Gastrocnemius medialis (tissue), 4 donors: Measurements from ENCODE around the gene REPS2. TPM values are rescaled to one million over a fixed set of nuclear protein-coding genes. Genes with fewer than 3 reads are reported as not detected.

Experiments
- ATAC-seq, 2 donors: fragments of 150-250 bp; one replicate each; pipeline ENCODE4 v1.9.1; 2016
- DNase-seq, 2 donors: peaks; one replicate each; pipeline ENCODE4 v3.0.0-alpha.2; 2019
- H3K27ac ChIP-seq, 4 donors: fragments of 200-600 bp; sonication (generic); 1 replicate in 1 of 4; 2 replicates in 3 of 4; pipeline ENCODE4 v1.5.1; 2016 to 2018; ENCODE audit warnings: mild to moderate bottlenecking in 2 of 4, moderate library complexity in 1 of 4
- H3K27me3 ChIP-seq, 3 donors: fragments of 200-600 bp; sonication (generic) in 2 of 3; 1 replicate in 1 of 3; 2 replicates in 2 of 3; pipeline versions ENCODE4 v1.5.1 to v1.6.0; 2016 to 2019; ENCODE audit warnings: mild to moderate bottlenecking in 1 of 3, moderate library complexity in 1 of 3
- H3K36me3 ChIP-seq, 2 donors: fragments of 200-600 bp; sonication (generic) in 1 of 2; one replicate each; pipeline ENCODE4 v1.5.1; 2017 to 2018
- H3K4me1 ChIP-seq, 2 donors: fragments of 200-600 bp; sonication (generic) in 1 of 2; one replicate each; pipeline ENCODE4 v1.5.1; 2016 to 2017; ENCODE audit warnings: mild to moderate bottlenecking in 2 of 2
- H3K4me3 ChIP-seq, 4 donors: fragments of 200-600 bp; sonication (generic) in 3 of 4; 1 replicate in 1 of 4; 2 replicates in 3 of 4; pipeline ENCODE4 v1.5.1; 2016 to 2019; ENCODE audit warnings: mild to moderate bottlenecking in 2 of 4
- H3K9me3 ChIP-seq, 3 donors: fragments of 200-600 bp; sonication (generic) in 2 of 3; 1 replicate in 1 of 3; 2 replicates in 2 of 3; pipeline ENCODE4 v1.5.1; 2016 to 2019
- CTCF ChIP-seq, 5 experiments: fragments of 450-650 bp in 3 of 5; fragments of 200-600 bp in 2 of 5; sonication (generic) in 2 of 5; IDR thresholded peaks in 4 of 5; conservative IDR thresholded peaks in 1 of 5; 1 replicate in 4 of 5; 2 replicates in 1 of 5; pipeline ENCODE4 v1.5.1; 2016 to 2019; ENCODE audit warnings: antibody characterized with exemption in 5 of 5, mild to moderate bottlenecking in 3 of 5, moderate library complexity in 3 of 5
- POLR2A ChIP-seq, 2 donors: fragments of 450-650 bp; IDR thresholded peaks; one replicate each; pipeline ENCODE4 v1.6.1; 2017; ENCODE audit warnings: antibody characterized with exemption in 2 of 2, mild to moderate bottlenecking in 2 of 2, moderate library complexity in 2 of 2
- in situ Hi-C, 4 donors: fragments of 200-750 bp; cut with MboI; loops; one replicate each; pipeline versions ENCODE4 v1.15.0 to v1.8.0; 2017; ENCODE audit warnings: low sequenced_read_pairs in 4 of 4
- intact Hi-C: fragments of 100-400 bp; cut with DNase I; formaldehyde crosslinking; loops from one replicate; pipeline ENCODE4 v1.15.1; 2023; ENCODE audit warnings: low total_unique reads
- total RNA-seq, 4 donors: library from RNA; depleted of rRNA; stranded (reverse); fragments of >200 nt; gene quantifications; one replicate each; pipeline versions ENCODE4 v1.1.0 to v1.2.3, GENCODE V29; 2016

The REPS2 gene
- total RNA-seq, 4 donors from 2014 or later, result 1.8 to 8.8 (median 3.2) TPM

- ATAC-seq (no peak), DNase-seq (no peak)
- TF ChIP-seq POLR2A (IDR thresholded peaks at IDR 0.05) (no peak), CTCF (IDR thresholded peaks at IDR 0.05 in 4 of 5, conservative IDR thresholded peaks at IDR 0.05 in 1 of 5) (no peak)
- Histone ChIP-seq H3K36me3 (no peaks in the 10 kb centered on the region), H3K9me3 (no peaks in the 10 kb centered on the region), H3K27ac (no peak overlapping the region), H3K4me1 (no peaks in the 10 kb centered on the region), H3K27me3 (no peaks in the 10 kb centered on the region), H3K4me3 (no peak overlapping the region)
- intact Hi-C loops (no loop called here), in situ Hi-C loops (no loop called here)
Observed at GRCh38 chrX:16977771-16978170, 31.3 kb downstream of the REPS2 start.

- Histone ChIP-seq H3K27ac (no peak overlapping the region), H3K4me3 (no peak overlapping the region), H3K36me3 (no peaks in the 10 kb centered on the region), H3K9me3 (no peaks in the 10 kb centered on the region), H3K27me3 (no peaks in the 10 kb centered on the region), H3K4me1 (no peaks in the 10 kb centered on the region)
- ATAC-seq, result no peak
- intact Hi-C loops, result no loop called here
- in situ Hi-C loops, result no loop called here
- TF ChIP-seq CTCF (IDR thresholded peaks at IDR 0.05 in 4 of 5, conservative IDR thresholded peaks at IDR 0.05 in 1 of 5) (no peak), POLR2A (IDR thresholded peaks at IDR 0.05) (no peak)
- DNase-seq, result no peak
Observed at GRCh38 chrX:16978193-16978984, 31.9 kb downstream of the REPS2 start.

GRCh38 chrX:16979226-16979625 lies 32.8 kb downstream of the REPS2 start:
- Histone ChIP-seq H3K4me3 (no peak overlapping the region), H3K36me3 (no peaks in the 10 kb centered on the region), H3K9me3 (no peaks in the 10 kb centered on the region), H3K27me3 (peaks cover 0 to 4% (median 0%) of the 10 kb centered on the region in 3 donors), H3K27ac (no peak overlapping the region), H3K4me1 (no peaks in the 10 kb centered on the region)
- TF ChIP-seq POLR2A (IDR thresholded peaks at IDR 0.05) (no peak), CTCF (IDR thresholded peaks at IDR 0.05 in 4 of 5, conservative IDR thresholded peaks at IDR 0.05 in 1 of 5) (no peak)
- ATAC-seq, result no peak
- intact Hi-C loops, result no loop called here
- no peak for DNase-seq
- in situ Hi-C loops, result no loop called here

GRCh38 chrX:16981209-16981608 lies 34.8 kb downstream of the REPS2 start:
- intact Hi-C loops (no loop called here), in situ Hi-C loops (no loop called here)
- TF ChIP-seq CTCF (IDR thresholded peaks at IDR 0.05 in 4 of 5, conservative IDR thresholded peaks at IDR 0.05 in 1 of 5), result no peak
- H3K36me3 ChIP-seq, result no peaks in the 10 kb centered on the region
- DNase-seq, result no peak
- H3K9me3 ChIP-seq, result no peaks in the 10 kb centered on the region
- peaks cover 0 to 4% (median 0%) of the 10 kb centered on the region in 3 donors for H3K27me3 ChIP-seq
- no peak overlapping the region for H3K27ac ChIP-seq
- no peaks in the 10 kb centered on the region for H3K4me1 ChIP-seq
- no peak for ATAC-seq
- no peak overlapping the region for H3K4me3 ChIP-seq
